HG02642 (cell line): ENCODE results near the gene ENG.

Experiments used
- ATAC-seq: cut with Tn5 transposase; IDR thresholded peaks from one replicate; pipeline ENCODE4 v1.9.1; 2021; ENCODE audit warnings: mild to moderate bottlenecking; ENCODE audit not compliant: unreplicated experiment, poor library complexity

ENG gene

DNA sequence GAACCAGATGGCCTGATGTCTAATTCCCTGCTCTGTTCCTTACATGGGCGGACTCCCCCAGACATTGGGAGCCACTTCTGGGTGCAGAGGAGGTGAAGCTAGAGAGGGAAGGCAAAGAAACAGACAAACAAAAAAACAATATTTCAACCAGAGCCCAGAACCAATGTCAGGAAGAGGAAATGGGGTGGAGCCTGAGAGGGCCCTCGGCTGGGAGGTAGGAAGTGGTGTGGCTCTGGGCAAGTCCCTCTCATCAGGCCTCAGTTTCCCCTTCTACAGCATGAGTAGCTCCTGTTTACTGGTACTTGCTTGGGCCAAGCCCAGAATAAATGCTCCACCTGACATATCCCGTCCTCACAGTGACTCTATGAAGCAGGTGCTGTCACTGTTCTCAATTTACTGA lies 87.0 kb downstream of the ENG start:
- ATAC-seq: no peak

DNA sequence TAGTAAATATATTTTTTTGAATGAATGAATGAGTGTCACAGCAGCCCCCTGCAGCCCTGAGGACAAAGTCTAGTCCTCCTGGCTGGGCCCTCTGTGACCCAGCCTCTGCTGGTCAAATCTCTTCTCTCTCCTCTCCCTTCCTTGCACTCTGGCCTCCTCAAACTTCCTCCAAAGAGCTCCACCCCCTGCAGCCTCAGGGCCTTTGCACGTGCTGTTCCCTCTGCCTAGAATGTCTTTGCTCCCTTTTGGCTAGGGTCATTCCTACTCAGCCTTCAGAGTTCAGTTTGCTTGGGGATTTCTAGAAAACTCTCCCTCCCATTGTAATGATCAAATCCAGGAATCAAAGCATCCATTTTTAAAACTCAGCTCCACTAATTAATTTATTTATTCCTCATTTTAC lies 89.0 kb downstream of the ENG start:
- no peak for ATAC-seq
